ENCODE measurements around the gene NXPE3.
A peak's percentile ranks its signal among the peaks of the same experiment; 100 is the strongest.

The NXPE3 gene

GRCh38 chr3:101796077-101796680 is 17.2 kb downstream of the NXPE3 start:
- no peak overlapping the region for H3K4me3 ChIP-seq
- H3K27ac ChIP-seq: no peak overlapping the region

GRCh38 chr3:101801174-101801573 is 22.2 kb downstream of the NXPE3 start:
- Histone ChIP-seq H3K4me3 (no peak overlapping the region), H3K27ac (no peak overlapping the region)

GRCh38 chr3:101802179-101802578 is 23.2 kb downstream of the NXPE3 start:
- H3K27ac ChIP-seq: no peak overlapping the region

GRCh38 chr3:101803173-101803782 is 24.3 kb downstream of the NXPE3 start:
- Histone ChIP-seq H3K27ac (peak overlapping the region in 1 of 21 experiments; percentile 26), H3K4me3 (no peak overlapping the region)

More at GRCh38 chr3:101802179-101802578, 23.2 kb downstream of the NXPE3 start:
- no peak overlapping the region for H3K4me3 ChIP-seq

GRCh38 chr3:101803939-101804338 is 24.9 kb downstream of the NXPE3 start:
- H3K27ac ChIP-seq: no peak overlapping the region
- H3K4me3 ChIP-seq: no peak overlapping the region

GRCh38 chr3:101806491-101806890 is 27.5 kb downstream of the NXPE3 start:
- Histone ChIP-seq H3K27ac (no peak overlapping the region), H3K4me3 (no peak overlapping the region)

- Histone ChIP-seq H3K27ac (no peak overlapping the region), H3K4me3 (no peak overlapping the region)
Observed at GRCh38 chr3:101807888-101808287, 28.9 kb downstream of the NXPE3 start.

GRCh38 chr3:101809178-101810021 is 30.4 kb downstream of the NXPE3 start:
- H3K27ac ChIP-seq: peak overlapping the region in 10 of 21 experiments; percentile 7 to 76 (median 44)
- no peak overlapping the region for H3K4me3 ChIP-seq

- H3K27ac ChIP-seq: peak overlapping the region in 11 of 21 experiments; percentile 7 to 71 (median 35)
Observed at GRCh38 chr3:101810022-101810418, 31.0 kb downstream of the NXPE3 start.

GRCh38 chr3:101811875-101812274 is 32.9 kb downstream of the NXPE3 start:
- Histone ChIP-seq H3K27ac (no peak overlapping the region), H3K4me3 (no peak overlapping the region)

More at GRCh38 chr3:101810022-101810418, 31.0 kb downstream of the NXPE3 start:
- no peak overlapping the region for H3K4me3 ChIP-seq

- H3K4me3 ChIP-seq: no peak overlapping the region
- peak overlapping the region in 2 of 21 experiments; percentile 12 to 22 for H3K27ac ChIP-seq
Observed at GRCh38 chr3:101812895-101813294, 33.9 kb downstream of the NXPE3 start.

- Histone ChIP-seq H3K4me3 (no peak overlapping the region), H3K27ac (no peak overlapping the region)
Observed at GRCh38 chr3:101813817-101814440, 34.9 kb downstream of the NXPE3 start.

GRCh38 chr3:101814835-101815234 is 35.8 kb downstream of the NXPE3 start:
- no peak overlapping the region for H3K4me3 ChIP-seq
- H3K27ac ChIP-seq: no peak overlapping the region

GRCh38 chr3:101816215-101817149 is 37.5 kb downstream of the NXPE3 start:
- Histone ChIP-seq H3K27ac (peak overlapping the region in 7 of 21 experiments; percentile 8 to 47 (median 20)), H3K4me3 (no peak overlapping the region)

GRCh38 chr3:101817992-101818391 is 39.0 kb downstream of the NXPE3 start:
- Histone ChIP-seq H3K4me3 (no peak overlapping the region), H3K27ac (peak overlapping the region in 2 of 21 experiments; percentile 16 to 39)

GRCh38 chr3:101819649-101820206 is 40.7 kb downstream of the NXPE3 start:
- Histone ChIP-seq H3K27ac (no peak overlapping the region), H3K4me3 (no peak overlapping the region)

- H3K27ac ChIP-seq: no peak overlapping the region
- H3K4me3 ChIP-seq: no peak overlapping the region
Observed at GRCh38 chr3:101821503-101821902, 42.5 kb downstream of the NXPE3 start.

- H3K27ac ChIP-seq: peak overlapping the region in 1 of 21 experiments; percentile 3
Observed at GRCh38 chr3:101823525-101823924, 44.5 kb downstream of the NXPE3 start.

GRCh38 chr3:101824702-101825101 is 45.7 kb downstream of the NXPE3 start:
- no peak overlapping the region for H3K4me3 ChIP-seq
- H3K27ac ChIP-seq: peak overlapping the region in 2 of 21 experiments; percentile 0 to 19

More at GRCh38 chr3:101823525-101823924, 44.5 kb downstream of the NXPE3 start:
- H3K4me3 ChIP-seq: no peak overlapping the region
